Thyroid gland (tissue), 4 donors: ENCODE results near the gene EDC3. TPM values are rescaled to one million over a fixed set of nuclear protein-coding genes. Genes with fewer than 3 reads are reported as not detected.

Source experiments
- DNase-seq, 2 donors: peaks; one replicate each; pipeline ENCODE4 v3.0.0-alpha.2; 2019
- H3K27ac ChIP-seq, 3 donors: fragments of 200-600 bp; sonication (generic); 1 replicate in 2 of 3; 2 replicates in 1 of 3; pipeline ENCODE4 v1.5.1; 2016 to 2019; ENCODE audit warnings: mild to moderate bottlenecking in 1 of 3, moderate library complexity in 1 of 3
- H3K27me3 ChIP-seq: fragments of 200-600 bp; sonication (generic); one replicate; pipeline ENCODE4 v1.5.1; 2019
- H3K36me3 ChIP-seq, 2 donors: fragments of 200-600 bp; sonication (generic); one replicate each; pipeline ENCODE4 v1.5.1; 2016 to 2019
- H3K4me1 ChIP-seq, 2 donors: fragments of 200-600 bp; sonication (generic); one replicate each; pipeline ENCODE4 v1.5.1; 2017 to 2019
- H3K4me3 ChIP-seq, 3 donors: fragments of 200-600 bp; sonication (generic); replicated peaks in 1 of 3; 1 replicate in 2 of 3; 2 replicates in 1 of 3; pipeline ENCODE4 v1.5.1; 2016; ENCODE audit warnings: mild to moderate bottlenecking in 1 of 3
- H3K9me3 ChIP-seq: fragments of 200-600 bp; sonication (generic); one replicate; pipeline ENCODE4 v1.5.1; 2017
- POLR2A ChIP-seq, 2 donors: fragments of 450-650 bp; IDR thresholded peaks; one replicate each; pipeline ENCODE4 v1.6.1; 2017; ENCODE audit warnings: antibody characterized with exemption in 2 of 2, mild to moderate bottlenecking in 2 of 2, moderate library complexity in 1 of 2
- WGBS, 2 donors: methylation state at CpG; one replicate each; pipeline ENCODE4 v1.1.5; 2017; 5-methylcytosine and 5-hydroxymethylcytosine counted together
- intact Hi-C: fragments of 100-400 bp; cut with DNase I; formaldehyde crosslinking; loops from one replicate; pipeline ENCODE4 v1.15.1; 2023
- total RNA-seq, 4 donors: library from RNA; depleted of rRNA; stranded (reverse); fragments of >200 nt; gene quantifications; one replicate each; pipeline ENCODE4 v1.2.3, GENCODE V29; 2016
- TF ChIP-seq, protein P1 (sequence below), 6 experiments: fragments of 200-600 bp in 3 of 6; fragments of 450-650 bp in 3 of 6; sonication (generic) in 3 of 6; IDR thresholded peaks; one replicate each; pipeline ENCODE4 v1.5.1; 2016 to 2019; ENCODE audit warnings: antibody characterized with exemption in 6 of 6, mild to moderate bottlenecking in 2 of 6, inconsistent platforms in 1 of 6, moderate library complexity in 1 of 6

Gene EDC3
- total RNA-seq, 4 donors from 2014 or later = 16.3 to 64.7 (median 25.7) TPM

DNA sequence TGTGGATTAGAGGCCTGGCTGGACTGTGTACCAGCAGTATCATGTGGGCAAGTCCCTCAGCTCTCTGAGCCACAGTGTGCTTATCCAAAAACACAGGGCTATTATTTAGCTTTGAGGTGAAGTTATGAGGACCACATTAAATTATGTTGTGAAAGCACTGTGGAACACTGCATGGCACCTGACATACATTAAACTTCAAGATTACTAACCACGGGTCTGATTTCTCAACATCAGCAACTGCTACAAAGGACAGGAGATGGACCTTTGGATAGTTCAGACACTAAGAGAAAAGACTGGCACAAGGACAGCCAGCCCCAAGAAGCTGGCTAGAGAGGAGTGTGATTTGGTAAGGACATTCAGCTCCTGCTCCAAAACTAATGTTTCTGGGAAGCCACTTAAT is 58.8 kb downstream of the EDC3 start:
- Histone ChIP-seq H3K4me3 (no peak overlapping the region), H3K9me3 (no peaks in the 10 kb centered on the region), H3K27ac (no peak overlapping the region), H3K4me1 (peaks cover 11 to 14% of the 10 kb centered on the region in 2 donors), H3K27me3 (no peaks in the 10 kb centered on the region), H3K36me3 (peaks cover 21 to 59% of the 10 kb centered on the region in 2 donors)
- WGBS, 2 donors = 81 to 100% methylated on average over 1 of the region's 1 CpG
- intact Hi-C loops = no loop called here
- no peak for TF ChIP-seq POLR2A (IDR thresholded peaks at IDR 0.05)
- TF ChIP-seq, protein P1, sequence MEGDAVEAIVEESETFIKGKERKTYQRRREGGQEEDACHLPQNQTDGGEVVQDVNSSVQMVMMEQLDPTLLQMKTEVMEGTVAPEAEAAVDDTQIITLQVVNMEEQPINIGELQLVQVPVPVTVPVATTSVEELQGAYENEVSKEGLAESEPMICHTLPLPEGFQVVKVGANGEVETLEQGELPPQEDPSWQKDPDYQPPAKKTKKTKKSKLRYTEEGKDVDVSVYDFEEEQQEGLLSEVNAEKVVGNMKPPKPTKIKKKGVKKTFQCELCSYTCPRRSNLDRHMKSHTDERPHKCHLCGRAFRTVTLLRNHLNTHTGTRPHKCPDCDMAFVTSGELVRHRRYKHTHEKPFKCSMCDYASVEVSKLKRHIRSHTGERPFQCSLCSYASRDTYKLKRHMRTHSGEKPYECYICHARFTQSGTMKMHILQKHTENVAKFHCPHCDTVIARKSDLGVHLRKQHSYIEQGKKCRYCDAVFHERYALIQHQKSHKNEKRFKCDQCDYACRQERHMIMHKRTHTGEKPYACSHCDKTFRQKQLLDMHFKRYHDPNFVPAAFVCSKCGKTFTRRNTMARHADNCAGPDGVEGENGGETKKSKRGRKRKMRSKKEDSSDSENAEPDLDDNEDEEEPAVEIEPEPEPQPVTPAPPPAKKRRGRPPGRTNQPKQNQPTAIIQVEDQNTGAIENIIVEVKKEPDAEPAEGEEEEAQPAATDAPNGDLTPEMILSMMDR (IDR thresholded peaks at IDR 0.05) = no peak
- no peak for DNase-seq

DNA sequence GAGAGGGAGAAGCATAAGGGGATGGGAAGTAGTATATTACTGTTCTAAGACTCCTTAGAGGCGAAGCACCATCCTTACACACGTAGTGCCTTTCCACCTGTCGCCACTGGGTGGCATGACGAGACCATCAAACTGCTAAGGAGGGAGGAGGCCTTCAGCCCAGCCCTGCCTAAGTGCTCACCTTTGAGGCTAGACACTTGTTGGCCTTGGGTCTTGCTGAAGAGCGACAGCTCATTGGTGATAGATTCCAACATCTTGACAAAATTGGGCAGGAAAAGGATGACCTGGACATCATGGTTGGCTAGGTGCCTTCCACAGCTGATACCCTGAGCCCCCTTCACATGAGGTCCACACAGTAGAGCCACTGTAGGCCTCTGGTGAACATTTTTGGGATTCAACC is 60.6 kb downstream of the EDC3 start:
- Histone ChIP-seq H3K9me3 (no peaks in the 10 kb centered on the region), H3K27me3 (no peaks in the 10 kb centered on the region), H3K27ac (no peak overlapping the region), H3K4me1 (no peaks in the 10 kb centered on the region), H3K4me3 (no peak overlapping the region), H3K36me3 (peaks cover 30 to 70% of the 10 kb centered on the region in 2 donors)
- TF ChIP-seq, protein P1 (IDR thresholded peaks at IDR 0.05) = peak; percentile 78 to 97 (median 85)
- no peak for TF ChIP-seq POLR2A (IDR thresholded peaks at IDR 0.05)
- DNase-seq = peak; percentile 64 to 73
- 21 to 33% methylated on average over 5 of the region's 5 CpGs for WGBS, 2 donors
- intact Hi-C loops = loop anchor here (2.0 kb wide), 1 partner anchor 134 kb away; no protein-coding TSS in a partner anchor

DNA sequence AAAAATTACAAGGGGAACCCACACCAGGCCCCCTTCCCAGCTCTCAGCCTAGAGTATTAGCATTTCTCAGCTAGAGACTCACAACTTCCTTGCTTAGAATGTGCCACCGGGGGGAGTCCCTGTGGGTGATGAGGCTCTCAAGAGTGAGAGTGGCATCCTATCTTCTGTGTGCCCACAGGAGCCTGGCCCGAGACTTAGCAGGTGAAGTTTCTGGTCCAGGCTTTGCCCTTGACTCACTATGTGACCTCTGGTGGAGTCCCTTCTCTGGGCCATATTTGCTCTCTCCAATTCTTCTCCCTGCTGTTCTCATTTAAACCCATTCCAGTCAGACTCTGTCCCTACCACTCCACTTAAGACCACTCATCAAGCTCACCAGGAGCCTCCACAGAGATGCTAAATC is 62.0 kb downstream of the EDC3 start:
- no peaks in the 10 kb centered on the region for H3K9me3 ChIP-seq

DNA sequence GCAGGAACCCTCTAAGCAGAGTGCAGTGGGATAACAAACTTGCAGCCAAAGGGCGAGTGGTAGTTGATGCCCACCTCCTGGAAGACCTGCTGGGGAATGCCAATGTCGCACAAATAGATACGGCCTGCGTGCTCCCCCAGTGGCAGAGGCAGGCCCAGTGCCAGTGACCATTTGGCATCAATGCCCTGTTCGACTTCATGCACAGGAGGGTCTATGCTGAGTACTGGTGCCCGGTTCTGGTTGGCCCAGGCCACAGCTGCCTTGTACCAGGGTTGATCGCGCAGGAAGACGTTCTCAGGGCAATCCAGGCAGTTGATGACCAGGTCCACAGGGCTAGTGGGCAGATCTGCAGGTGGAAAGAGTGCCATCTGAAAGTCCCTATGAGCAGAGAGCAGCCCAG is 63.2 kb downstream of the EDC3 start:
- TF ChIP-seq, protein P1 (IDR thresholded peaks at IDR 0.05) = no peak
- no peak for TF ChIP-seq POLR2A (IDR thresholded peaks at IDR 0.05)
- H3K27ac ChIP-seq = no peak overlapping the region
- 89 to 90% methylated on average over 4 to 8 of the region's 9 CpGs for WGBS, 2 donors
- no peaks in the 10 kb centered on the region for H3K27me3 ChIP-seq
- H3K36me3 ChIP-seq = peaks cover 48 to 77% of the 10 kb centered on the region in 2 donors
- H3K9me3 ChIP-seq = no peaks in the 10 kb centered on the region
- no peak overlapping the region for H3K4me3 ChIP-seq
- no peaks in the 10 kb centered on the region for H3K4me1 ChIP-seq
- no peak for DNase-seq
- intact Hi-C loops = loop anchor here (5.0 kb wide), 1 partner anchor 325 kb away; the partner anchor contains the start of gene RPP25

More for the DNA sequence above, 62.0 kb downstream of the EDC3 start:
- WGBS, 2 donors = 78 to 86% methylated on average over 1 to 2 of the region's 2 CpGs
- Histone ChIP-seq H3K4me1 (no peaks in the 10 kb centered on the region), H3K27me3 (no peaks in the 10 kb centered on the region), H3K36me3 (peaks cover 37 to 69% of the 10 kb centered on the region in 2 donors), H3K27ac (no peak overlapping the region), H3K4me3 (no peak overlapping the region)
- TF ChIP-seq, protein P1 (IDR thresholded peaks at IDR 0.05) = no peak
- no peak for TF ChIP-seq POLR2A (IDR thresholded peaks at IDR 0.05)
- DNase-seq = no peak
- intact Hi-C loops = loop anchor here (2.0 to 5.0 kb wide), 2 partner anchors 135 to 324 kb away; partner anchors contain the start of gene RPP25

DNA sequence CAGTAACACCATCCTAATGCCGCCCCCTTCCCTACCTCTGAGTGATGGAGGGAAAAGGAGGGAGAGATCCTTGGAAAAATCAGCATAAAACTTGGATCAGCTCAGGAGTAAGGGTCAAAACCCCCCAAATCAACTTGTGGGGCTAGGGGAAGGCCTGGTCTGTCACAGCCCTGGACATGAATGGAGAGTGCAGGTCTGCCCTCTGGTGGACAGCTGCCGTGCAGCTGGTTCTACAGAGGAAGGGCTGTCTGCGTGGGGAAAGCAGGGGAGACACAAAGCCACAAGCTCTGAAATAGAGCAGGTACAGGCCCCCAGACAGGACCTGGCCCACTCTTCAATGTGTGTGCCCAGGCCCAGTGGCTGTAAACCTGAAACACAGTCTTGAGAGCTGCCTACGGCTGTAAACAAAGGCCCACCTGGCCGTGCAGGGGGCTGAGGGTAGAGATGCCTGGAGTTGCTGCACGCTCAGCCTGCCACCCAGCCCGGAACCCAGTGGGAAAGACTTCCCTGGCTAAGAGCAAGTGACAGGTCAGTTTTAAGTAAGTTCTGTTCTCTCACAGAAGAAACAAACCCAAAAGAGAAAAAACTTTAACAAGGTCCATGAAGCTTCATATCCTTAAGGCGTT is 63.8 kb downstream of the EDC3 start:
- TF ChIP-seq POLR2A (IDR thresholded peaks at IDR 0.05) = no peak
- TF ChIP-seq, protein P1 (IDR thresholded peaks at IDR 0.05) = peak; percentile 40 to 81 (median 50)
- Histone ChIP-seq H3K27me3 (no peaks in the 10 kb centered on the region), H3K4me3 (no peak overlapping the region), H3K27ac (no peak overlapping the region), H3K36me3 (peaks cover 54 to 82% of the 10 kb centered on the region in 2 donors), H3K4me1 (no peaks in the 10 kb centered on the region), H3K9me3 (no peaks in the 10 kb centered on the region)
- 74 to 77% methylated on average over 8 of the region's 8 CpGs for WGBS, 2 donors
- DNase-seq = peak; percentile 61 to 68
- intact Hi-C loops = loop anchor here (5.0 kb wide), 1 partner anchor 325 kb away; the partner anchor contains the start of gene RPP25
